Glutamatergic neuron (in vitro differentiated cells): ENCODE data around the gene TXNDC11. TPM values are rescaled to one million over a fixed set of nuclear protein-coding genes. Genes with fewer than 3 reads are reported as not detected.

Experiments
- DNase-seq: peaks from one replicate; pipeline ENCODE4 v3.0.0; 2022
- H3K27ac Mint-ChIP-seq: one replicate; pipeline ENCODE4 v1.8.0; 2020; ENCODE audit warnings: mild to moderate bottlenecking, mixed read lengths, inconsistent platforms; ENCODE audit not compliant: unreplicated experiment
- H3K27me3 Mint-ChIP-seq: one replicate; pipeline ENCODE4 v1.8.0; 2020; ENCODE audit warnings: mild to moderate bottlenecking, moderate library complexity, mixed read lengths, inconsistent platforms; ENCODE audit not compliant: unreplicated experiment
- H3K36me3 Mint-ChIP-seq: one replicate; pipeline ENCODE4 v1.8.0; 2020; ENCODE audit warnings: mild to moderate bottlenecking, mixed read lengths, inconsistent platforms; ENCODE audit not compliant: unreplicated experiment
- H3K4me1 Mint-ChIP-seq: one replicate; pipeline ENCODE4 v1.8.0; 2020; ENCODE audit warnings: mild to moderate bottlenecking, low read depth, mixed read lengths, inconsistent platforms; ENCODE audit not compliant: unreplicated experiment
- H3K4me3 Mint-ChIP-seq: one replicate; pipeline ENCODE4 v1.8.0; 2020; ENCODE audit warnings: mild to moderate bottlenecking, mixed read lengths, inconsistent platforms; ENCODE audit not compliant: unreplicated experiment
- H3K9me3 Mint-ChIP-seq: one replicate; pipeline ENCODE4 v1.8.0; 2020; ENCODE audit warnings: mild to moderate bottlenecking, moderate library complexity, mixed read lengths, inconsistent platforms; ENCODE audit not compliant: unreplicated experiment
- CTCF ChIP-seq: fragments of 200-600 bp; sonication (generic); IDR thresholded peaks from one replicate; pipeline ENCODE4 v1.5.0; 2021; ENCODE audit not compliant: partially characterized antibody, unreplicated experiment
- total RNA-seq: library from RNA; stranded (reverse); fragmentation: NEBNext Ultra II Directional; extraction: Animal tissue kit (Norgen Biotek cat#: 25700); gene quantifications from one replicate; pipeline ENCODE4 v1.2.1, GENCODE V29; 2021; ENCODE audit not compliant: unreplicated experiment

Gene TXNDC11
- total RNA-seq, 1 donor from 2014 or later, result 18.4 TPM

- H3K27ac Mint-ChIP-seq, result peak overlapping the region; percentile 86
- peaks cover 34% of the 10 kb centered on the region for H3K27me3 Mint-ChIP-seq
- peaks cover 28% of the 10 kb centered on the region for H3K9me3 Mint-ChIP-seq
- H3K36me3 Mint-ChIP-seq, result no peaks in the 10 kb centered on the region
- TF ChIP-seq CTCF, result no peak
- peaks cover 50% of the 10 kb centered on the region for H3K4me1 Mint-ChIP-seq
- no peak for DNase-seq
- H3K4me3 Mint-ChIP-seq, result peak overlapping the region; percentile 80
These were observed 67.7 kb downstream of the TXNDC11 start for GRCh38 chr16:11674818-11675560.

GRCh38 chr16:11674001-11674817 lies 68.4 kb downstream of the TXNDC11 start:
- H3K27ac Mint-ChIP-seq, result peak overlapping the region; percentile 86
- H3K36me3 Mint-ChIP-seq, result no peaks in the 10 kb centered on the region
- H3K4me1 Mint-ChIP-seq, result peaks cover 44% of the 10 kb centered on the region
- peaks cover 36% of the 10 kb centered on the region for H3K27me3 Mint-ChIP-seq
- no peak for DNase-seq
- peak overlapping the region; percentile 94 for H3K4me3 Mint-ChIP-seq
- peaks cover 32% of the 10 kb centered on the region for H3K9me3 Mint-ChIP-seq
- no peak for TF ChIP-seq CTCF

- DNase-seq, result no peak
- no peak for TF ChIP-seq CTCF
- Mint-ChIP-seq H3K9me3 (peaks cover 30% of the 10 kb centered on the region), H3K27ac (peak overlapping the region; percentile 94), H3K36me3 (no peaks in the 10 kb centered on the region), H3K27me3 (peaks cover 35% of the 10 kb centered on the region), H3K4me3 (peak overlapping the region; percentile 94), H3K4me1 (peaks cover 42% of the 10 kb centered on the region)
These were observed 69.3 kb downstream of the TXNDC11 start for GRCh38 chr16:11673091-11674000.

GRCh38 chr16:11672206-11673090 lies 70.2 kb downstream of the TXNDC11 start:
- Mint-ChIP-seq H3K27ac (peak overlapping the region; percentile 94), H3K36me3 (no peaks in the 10 kb centered on the region), H3K4me1 (peaks cover 38% of the 10 kb centered on the region), H3K4me3 (peak overlapping the region; percentile 94), H3K9me3 (peaks cover 34% of the 10 kb centered on the region), H3K27me3 (peaks cover 31% of the 10 kb centered on the region)
- no peak for DNase-seq
- TF ChIP-seq CTCF, result no peak
